Neural progenitor cell (in vitro differentiated cells): Measurements from ENCODE around the gene DYRK2.

Experiments used
- EZH2 ChIP-seq: fragments of 200-600 bp; sonication (generic); IDR thresholded peaks from 2 replicates; pipeline ENCODE4 v1.6.1; 2017; ENCODE audit warnings: antibody characterized with exemption, mild to moderate bottlenecking, moderate library complexity
- EZH2phosphoT487 ChIP-seq: fragments of 200-600 bp; sonication (generic); IDR thresholded peaks from 2 replicates; pipeline ENCODE4 v1.6.1; 2017; ENCODE audit warnings: antibody characterized with exemption
- TF ChIP-seq, protein P1 (sequence below): fragments of 200-600 bp; sonication (generic); IDR thresholded peaks from 2 replicates; pipeline ENCODE4 v1.5.1; 2017; ENCODE audit warnings: antibody characterized with exemption, mild to moderate bottlenecking

DNA sequence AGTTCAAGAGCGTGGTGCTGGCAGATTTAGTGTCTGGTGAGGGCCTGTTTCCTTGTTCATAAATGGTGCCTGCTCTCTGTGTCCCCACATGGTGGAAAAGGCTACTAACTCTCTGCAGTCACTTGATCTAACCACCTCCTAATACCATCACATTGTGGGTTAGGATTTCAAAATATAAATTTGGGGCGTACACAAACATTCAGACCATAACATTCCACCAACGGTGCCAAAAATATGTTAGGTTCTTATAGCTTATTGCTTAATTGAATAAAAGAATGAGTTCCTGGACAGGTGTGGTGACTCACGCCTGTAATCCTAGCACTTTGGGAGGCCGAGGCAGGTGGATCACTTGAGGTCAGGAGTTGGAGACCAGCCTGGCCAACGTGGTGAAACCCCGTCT, 3.4 kb upstream of the DYRK2 start:
- TF ChIP-seq, protein P1, sequence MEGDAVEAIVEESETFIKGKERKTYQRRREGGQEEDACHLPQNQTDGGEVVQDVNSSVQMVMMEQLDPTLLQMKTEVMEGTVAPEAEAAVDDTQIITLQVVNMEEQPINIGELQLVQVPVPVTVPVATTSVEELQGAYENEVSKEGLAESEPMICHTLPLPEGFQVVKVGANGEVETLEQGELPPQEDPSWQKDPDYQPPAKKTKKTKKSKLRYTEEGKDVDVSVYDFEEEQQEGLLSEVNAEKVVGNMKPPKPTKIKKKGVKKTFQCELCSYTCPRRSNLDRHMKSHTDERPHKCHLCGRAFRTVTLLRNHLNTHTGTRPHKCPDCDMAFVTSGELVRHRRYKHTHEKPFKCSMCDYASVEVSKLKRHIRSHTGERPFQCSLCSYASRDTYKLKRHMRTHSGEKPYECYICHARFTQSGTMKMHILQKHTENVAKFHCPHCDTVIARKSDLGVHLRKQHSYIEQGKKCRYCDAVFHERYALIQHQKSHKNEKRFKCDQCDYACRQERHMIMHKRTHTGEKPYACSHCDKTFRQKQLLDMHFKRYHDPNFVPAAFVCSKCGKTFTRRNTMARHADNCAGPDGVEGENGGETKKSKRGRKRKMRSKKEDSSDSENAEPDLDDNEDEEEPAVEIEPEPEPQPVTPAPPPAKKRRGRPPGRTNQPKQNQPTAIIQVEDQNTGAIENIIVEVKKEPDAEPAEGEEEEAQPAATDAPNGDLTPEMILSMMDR: no peak
- no peak for TF ChIP-seq EZH2
- TF ChIP-seq EZH2phosphoT487: no peak
